Activated CD4-positive, alpha-beta T cell treated with anti-CD3 and anti-CD28 coated beads for 48 hours (primary cell): ENCODE measurements around the gene SH3D21.
A peak's percentile ranks its signal among the peaks of the same experiment; 100 is the strongest.

ENCODE experiments used
- DNase-seq: peaks from one replicate; pipeline ENCODE4 v3.0.0-alpha.2; 2020

SH3D21 gene

DNA sequence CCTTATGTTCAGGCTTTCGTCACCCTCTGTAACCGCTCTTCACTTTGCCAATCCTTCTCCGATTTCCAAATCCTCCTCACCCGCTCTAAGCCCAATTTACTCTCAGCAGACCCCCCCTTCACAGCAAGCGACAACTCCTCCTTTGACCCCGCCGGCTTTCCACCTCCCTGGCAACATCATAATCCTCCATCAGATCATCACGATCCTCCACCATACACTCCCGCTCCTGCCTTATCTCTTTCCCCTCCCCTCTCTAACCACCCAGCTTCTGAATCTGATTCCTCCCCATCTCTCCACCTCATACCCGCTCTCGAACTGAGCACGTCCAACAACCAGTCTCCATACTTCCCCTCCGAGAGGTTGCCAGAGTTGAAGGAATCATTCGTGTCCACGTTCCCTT lies 24.8 kb downstream of the SH3D21 start:
- no peak for DNase-seq

- no peak for DNase-seq
Measured at GRCh38 chr1:36337830-36338229, 31.7 kb downstream of the SH3D21 start.

GRCh38 chr1:36339215-36339614 lies 33.0 kb downstream of the SH3D21 start:
- no peak for DNase-seq

- no peak for DNase-seq
Measured at GRCh38 chr1:36339615-36340014, 33.4 kb downstream of the SH3D21 start.

DNA sequence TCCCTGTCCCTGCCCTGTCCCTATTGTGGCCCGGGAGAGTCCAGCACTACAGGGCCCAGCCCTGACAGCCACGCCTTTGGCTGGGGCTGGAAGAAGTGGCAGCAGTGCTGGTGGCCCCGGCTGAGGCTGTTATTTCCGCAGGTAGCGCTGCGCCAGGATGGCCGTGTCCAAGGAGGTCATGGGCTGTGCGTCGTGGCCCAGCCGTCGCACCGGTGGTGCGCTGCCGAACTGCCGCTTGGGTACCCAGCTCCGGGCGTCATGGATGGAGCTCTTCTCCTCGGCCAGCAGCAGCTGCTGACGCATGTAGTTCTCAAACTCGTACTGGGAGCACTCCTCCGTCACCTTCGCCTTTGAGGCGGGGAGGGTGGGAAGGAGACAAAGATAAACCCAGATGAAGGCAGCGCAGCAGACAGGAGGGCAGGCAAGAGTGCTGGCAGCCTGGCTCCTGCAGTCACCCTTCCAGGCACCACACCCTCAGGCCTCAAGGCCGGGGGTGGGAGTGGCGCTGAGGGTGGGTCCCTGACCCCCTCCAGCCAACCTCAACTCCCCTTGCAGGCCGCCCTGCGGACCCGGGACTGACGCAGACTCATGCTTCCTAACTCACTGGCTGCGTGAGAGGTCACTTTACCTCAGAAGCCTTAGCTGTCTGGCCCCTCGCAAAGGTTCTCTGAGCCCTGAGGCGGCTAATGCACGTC lies 35.6 kb downstream of the SH3D21 start:
- DNase-seq: no peak

DNA sequence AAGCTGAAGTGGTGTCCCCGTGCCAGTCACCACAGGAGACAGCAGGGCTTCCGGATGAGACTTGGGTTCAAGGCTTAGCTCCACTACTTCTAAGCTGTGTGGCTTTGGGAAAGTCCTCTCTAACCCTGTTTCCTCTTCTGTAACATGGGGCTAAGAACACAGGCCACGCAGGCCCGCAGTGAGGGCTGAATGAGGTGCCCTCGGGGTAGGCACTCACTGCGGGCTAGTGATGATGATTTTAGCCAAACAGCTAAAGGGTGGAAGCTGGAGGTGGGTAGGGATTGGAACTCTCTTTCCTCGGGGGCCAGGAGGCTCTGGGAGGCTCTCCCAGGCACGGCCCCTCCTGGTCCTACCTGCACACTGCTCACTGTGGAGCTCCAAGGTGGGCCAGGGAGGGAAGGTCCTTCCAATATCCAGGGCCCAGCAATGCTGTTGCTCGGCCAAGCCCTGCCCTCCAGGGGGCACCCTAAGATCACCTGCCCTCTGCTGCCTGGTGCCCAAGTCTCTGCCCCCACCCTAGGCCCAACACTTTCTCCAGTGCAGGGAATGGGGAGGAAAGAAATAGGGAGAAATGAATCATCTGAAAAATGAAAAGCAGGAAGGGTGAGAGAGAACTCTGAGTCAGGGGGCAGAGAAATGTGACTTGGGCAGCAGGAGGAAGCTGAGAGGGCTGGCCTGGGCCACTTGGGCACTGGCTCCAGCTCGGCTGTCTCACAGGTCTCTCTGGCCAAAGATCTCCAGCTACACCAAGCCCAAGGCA lies 36.4 kb downstream of the SH3D21 start:
- peak; percentile 63 for DNase-seq

DNA sequence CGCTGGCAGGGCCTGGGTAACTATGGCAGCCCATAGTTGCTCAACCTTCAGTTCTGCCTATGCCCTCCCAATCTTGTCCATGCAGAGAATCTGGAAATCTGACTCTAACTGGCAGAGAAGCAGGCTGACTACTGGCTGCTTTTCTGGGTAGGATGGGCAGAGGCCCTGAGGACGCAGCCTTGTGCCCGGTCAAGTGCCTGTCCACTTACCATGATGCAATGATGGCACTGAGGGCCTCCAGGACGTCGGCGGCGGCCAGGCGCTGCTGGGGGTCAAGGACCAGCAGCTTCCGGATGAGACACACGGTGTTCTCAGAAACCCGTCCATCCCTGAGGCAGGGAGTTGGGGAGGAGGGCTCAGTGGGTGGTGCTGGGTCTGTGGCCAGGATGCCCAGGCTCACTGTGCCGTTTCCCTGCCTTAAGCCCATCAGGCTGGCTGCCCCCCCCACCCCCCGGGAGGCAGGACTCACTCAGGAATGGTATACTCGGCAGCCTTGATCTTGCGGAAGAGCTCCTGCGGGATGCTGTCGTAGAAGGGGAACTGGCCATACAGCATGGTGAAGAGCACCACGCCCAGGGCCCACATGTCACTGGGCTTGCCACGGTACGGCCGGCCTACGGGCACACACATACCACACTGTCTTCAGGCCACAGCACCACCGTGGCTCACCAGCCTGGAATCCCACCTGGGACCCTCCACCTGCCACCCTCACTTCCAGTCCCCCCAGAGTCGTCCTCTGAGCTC lies 37.7 kb downstream of the SH3D21 start:
- DNase-seq: no peak

- no peak for DNase-seq
Measured at GRCh38 chr1:36344395-36344680, 38.2 kb downstream of the SH3D21 start.

DNA sequence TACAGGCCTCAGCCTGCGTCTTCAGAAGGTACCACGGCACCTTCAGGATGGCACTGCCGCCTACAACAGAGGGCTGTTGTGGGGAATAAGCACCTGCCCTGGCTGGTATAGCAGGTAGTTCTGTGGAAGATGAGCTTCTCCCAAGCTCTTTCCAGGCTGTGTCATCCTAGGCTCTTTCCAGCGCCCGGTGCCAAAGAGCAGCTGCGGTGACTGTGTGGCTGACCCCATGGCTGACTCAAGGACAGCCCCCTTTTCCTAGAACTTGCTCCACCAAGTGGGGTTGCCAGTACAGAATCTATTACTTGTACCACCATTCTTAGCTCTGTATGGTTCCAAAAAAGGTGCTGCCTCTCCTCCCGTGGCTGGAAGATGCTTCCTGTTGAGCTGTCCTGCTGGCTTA lies 39.2 kb downstream of the SH3D21 start:
- DNase-seq: no peak

- no peak for DNase-seq
Measured at GRCh38 chr1:36346741-36347370, 40.7 kb downstream of the SH3D21 start.

- DNase-seq: peak; percentile 52
Measured at GRCh38 chr1:36349241-36349671, 43.1 kb downstream of the SH3D21 start.

DNA sequence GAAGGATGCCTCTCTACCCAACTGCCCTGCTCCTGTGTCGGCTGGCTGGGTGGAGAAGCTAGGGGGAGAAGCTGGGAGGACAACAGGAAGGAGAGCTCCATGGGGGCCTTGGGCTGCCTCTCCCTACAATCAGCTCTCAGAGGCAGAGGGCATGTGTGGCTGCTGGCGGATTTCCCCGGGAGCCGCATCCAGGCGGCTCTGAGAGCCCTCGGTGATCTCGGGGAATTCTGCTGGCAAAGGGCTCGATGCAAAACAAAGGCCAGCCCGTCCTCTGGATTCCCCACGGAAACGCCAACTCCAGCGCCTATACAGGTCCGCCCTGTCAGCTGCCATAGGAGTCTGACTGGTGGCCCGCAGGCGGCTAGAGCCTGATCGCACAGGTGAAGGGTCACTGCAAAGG lies 43.7 kb downstream of the SH3D21 start:
- no peak for DNase-seq

- DNase-seq: peak; percentile 66
Measured at GRCh38 chr1:36350659-36351226, 44.6 kb downstream of the SH3D21 start.

DNA sequence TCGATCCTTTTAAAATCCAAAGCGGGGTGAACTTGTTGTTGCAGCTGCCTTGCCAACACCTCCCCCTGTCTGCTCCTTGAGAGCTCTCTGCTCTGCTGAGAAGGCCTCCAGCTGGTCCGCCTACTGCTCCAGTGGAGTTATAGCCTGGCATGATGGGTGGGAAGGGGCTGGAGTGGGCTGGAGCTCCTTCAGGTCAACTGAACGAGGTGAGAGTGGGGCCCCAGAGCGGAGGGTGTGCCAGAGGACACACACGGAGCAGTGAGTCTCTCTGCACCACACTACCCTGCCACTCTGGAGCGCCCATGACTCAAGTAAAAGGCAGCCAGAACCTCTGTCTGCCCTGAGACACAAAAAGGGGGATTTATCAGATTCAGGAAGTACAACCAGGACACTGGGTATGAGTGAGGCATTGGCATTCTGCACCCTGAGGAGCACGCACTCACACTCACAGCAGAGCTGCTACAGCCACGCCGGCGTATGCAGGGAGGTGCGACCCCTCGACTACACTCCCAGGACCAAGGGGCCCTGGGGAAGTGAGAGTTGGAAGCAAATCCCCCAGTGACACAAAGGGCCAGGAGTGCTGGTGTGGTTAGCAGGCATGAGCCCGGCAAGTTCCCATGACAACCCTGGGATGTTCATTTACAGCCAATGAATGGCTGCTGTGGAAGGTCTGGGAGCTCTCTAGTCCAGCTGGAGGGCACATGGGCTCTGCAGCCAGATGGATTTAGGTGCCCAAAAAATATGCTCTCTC lies 45.2 kb downstream of the SH3D21 start:
- no peak for DNase-seq

DNA sequence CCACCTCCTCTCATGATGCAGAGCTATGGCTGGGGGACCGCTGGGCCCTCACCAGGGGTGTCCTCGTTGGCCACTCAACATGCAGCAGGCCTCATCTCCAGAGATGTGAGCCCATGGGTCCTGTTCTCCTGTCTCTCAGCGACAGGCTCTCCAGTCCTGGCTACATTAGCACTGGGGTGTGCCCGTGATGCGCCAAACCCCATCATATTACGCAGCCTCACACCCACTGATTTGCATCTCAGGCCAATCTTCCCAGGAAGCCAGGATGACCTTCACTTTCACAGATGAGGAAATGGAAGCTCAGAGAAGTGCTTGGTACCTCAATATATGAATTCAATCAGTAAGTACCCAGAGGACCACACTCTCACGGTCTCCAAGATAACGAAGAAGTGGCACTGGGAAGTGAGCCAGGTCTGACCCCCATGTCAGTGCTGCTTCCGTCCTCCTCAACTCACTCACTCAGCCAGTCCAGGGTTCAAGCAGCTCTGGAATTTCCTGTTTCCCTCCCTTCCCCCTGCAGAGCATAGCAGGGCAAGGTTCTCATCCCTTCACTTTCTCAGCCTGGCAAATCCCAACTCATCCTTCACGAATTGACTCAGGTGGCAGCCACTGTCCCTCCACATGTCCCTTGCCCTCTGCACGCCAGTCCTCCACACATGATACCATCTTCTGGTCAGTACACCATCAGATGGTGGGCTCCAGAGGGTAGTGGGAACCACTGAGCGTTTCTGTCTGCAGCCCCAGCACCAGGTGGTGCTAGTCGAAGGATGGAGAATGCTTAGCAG lies 46.1 kb downstream of the SH3D21 start:
- no peak for DNase-seq

DNA sequence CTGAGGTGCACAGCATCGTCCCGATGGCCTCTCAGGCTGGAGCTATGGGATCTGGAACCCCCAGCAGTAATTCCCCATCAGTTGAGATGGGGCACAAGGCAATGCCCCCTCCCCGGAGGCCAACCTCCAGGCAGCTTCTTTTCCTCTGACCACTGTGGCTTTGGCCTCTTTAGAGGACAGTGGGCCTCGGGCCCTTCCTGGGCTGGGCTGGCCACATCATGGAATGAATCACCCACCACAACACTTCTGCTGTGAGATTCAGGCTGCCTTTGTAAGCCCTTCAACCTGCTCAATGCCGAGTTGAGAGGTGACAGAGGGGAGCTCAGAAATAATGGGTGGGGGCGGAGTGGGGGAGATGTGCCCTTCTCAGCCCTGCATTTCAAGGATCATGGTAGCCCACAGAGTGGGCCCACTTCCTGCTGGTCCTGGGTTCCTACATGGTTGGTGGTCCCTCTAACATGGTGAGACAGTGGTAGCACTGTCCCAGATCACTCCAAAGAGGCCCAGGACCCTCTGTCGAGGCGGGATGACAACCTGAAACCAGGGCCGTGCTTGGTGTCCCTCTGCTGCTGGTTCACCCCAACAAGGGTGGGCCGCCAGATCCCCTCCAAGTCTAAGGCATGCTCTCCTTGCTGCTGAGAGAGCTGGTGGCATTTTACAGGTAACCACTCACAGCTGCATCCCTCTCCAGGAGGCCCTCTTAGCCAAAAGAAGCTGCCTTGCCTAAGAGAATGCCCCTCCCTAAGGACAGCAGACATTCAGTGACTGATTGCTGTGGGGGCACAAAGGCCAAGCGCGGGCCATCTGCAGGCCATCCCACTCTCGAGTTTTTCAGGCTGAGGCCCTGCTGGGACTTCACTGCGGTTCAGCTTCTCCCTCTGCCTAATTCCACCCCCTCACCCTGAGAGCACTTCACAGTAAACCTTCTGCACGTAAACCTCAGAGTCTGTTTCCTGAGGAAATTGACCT lies 47.0 kb downstream of the SH3D21 start:
- no peak for DNase-seq

GRCh38 chr1:36354486-36354885 lies 48.3 kb downstream of the SH3D21 start:
- no peak for DNase-seq

DNA sequence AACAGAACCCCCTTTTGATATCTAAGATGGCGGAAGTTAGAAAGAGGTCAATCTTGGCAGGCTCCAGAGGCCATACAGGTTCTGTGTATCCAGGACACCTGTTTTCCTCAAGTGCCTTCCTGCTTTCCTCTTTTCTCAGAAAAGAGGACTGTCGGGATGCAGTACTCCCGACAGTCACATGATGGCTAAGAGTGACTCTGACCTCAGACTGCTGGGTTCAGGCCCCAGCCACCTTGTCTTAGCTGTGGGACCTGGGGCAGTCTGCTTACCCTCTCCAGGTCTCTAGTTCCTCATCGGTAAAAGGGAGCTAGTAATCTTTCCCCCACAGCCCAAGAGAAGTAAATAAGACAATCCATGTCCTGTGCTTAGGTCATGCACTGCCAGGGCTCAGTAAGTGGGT lies 49.6 kb downstream of the SH3D21 start:
- DNase-seq: no peak

DNA sequence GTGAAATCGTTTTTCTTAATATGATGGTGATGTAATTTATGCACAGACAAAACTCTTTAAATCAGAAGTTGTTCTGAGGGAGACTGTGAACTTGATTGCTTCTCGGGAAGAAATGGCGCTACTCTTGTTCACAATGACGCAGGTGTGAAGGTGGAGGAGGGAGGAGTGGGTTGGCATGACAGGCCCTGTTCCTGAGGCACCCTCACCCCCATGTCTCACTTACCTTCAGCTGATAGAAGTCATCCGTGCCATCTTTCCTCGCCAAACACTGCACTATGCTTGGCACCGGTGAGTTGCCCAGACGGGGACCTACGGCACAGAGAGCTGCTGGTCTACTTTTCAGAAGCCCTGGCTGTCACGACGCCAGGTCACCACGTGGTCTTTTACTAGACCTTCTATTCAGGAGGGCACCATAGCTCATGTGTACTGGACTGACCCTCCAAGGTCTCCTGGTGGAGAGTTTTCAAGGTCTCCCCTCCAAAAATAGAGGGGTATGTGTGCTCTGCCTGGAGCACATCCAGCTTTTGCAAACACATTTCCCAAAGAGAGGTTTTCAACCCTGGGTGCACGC lies 52.4 kb downstream of the SH3D21 start:
- no peak for DNase-seq

DNA sequence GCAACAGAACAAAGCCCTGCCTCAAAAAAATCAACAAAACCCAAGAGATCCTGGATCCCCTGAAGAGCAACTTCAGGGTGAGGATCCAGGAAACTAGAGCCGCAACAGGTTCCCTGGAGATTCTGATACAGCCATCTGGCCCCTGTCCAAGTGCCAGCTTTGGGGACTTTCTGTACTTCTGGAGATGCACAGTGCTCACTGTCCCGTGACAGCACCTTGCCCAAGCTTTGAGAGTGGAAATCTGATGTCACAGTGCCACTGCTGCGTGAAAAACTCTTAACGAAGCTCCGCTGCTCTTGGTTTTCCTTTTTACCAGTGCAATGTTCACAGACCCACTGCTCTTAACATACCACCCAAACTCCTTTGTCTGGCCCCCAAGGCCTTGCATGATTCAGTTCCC lies 53.2 kb downstream of the SH3D21 start:
- no peak for DNase-seq
